ENCODE results near the gene MARK2.
"Not testable (repeated sequence)": the region's sequence is repeated elsewhere in the genome, so short reads cannot be mapped to it uniquely, and the experiment has no call there.

MARK2 gene

GRCh38 chr11:63804259-63804658, 34.7 kb upstream of the MARK2 start:
- TF ChIP-seq CTCF (IDR thresholded peaks at IDR 0.05; ENCODE audit: low read depth, low read length) = no peak
- H3K4me3 ChIP-seq (ENCODE audit: low read depth, low read length) = no peak overlapping the region

- TF ChIP-seq CTCF (IDR thresholded peaks at IDR 0.05; ENCODE audit: low read depth, low read length) = no peak
These were observed 33.0 kb upstream of the MARK2 start for GRCh38 chr11:63805844-63806415.

GRCh38 chr11:63810383-63810782, 28.5 kb upstream of the MARK2 start:
- not testable (repeated sequence) for H3K4me3 ChIP-seq (ENCODE audit: low read depth, low read length)

More at GRCh38 chr11:63805844-63806415, 33.0 kb upstream of the MARK2 start:
- H3K4me3 ChIP-seq (ENCODE audit: low read depth, low read length) = no peak overlapping the region

DNA sequence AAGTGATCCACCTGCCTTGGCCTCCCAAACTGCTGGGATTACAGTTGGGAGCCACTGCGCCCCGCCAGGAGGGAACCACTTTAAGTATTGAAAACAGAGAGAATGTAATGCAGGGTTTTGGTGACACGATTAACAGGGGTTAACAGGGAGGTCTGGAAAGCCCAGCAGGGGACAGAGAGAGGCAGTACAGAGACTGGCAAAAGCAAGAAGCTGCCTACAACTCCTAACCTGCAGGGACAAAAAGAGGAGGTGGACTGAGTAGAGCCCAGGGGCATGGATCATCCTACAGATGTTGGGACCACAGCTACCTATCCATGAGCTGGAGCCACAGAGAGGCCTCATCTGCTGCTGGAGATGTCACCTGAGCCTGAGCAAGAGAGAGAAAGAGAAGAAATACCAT, 27.4 kb upstream of the MARK2 start:
- H3K4me3 ChIP-seq (ENCODE audit: low read depth, low read length) = no peak overlapping the region
- TF ChIP-seq CTCF (IDR thresholded peaks at IDR 0.05; ENCODE audit: low read depth, low read length) = no peak

GRCh38 chr11:63813035-63813562, 25.8 kb upstream of the MARK2 start, which contains the start of gene SPINDOC:
SPINDOC (plus strand) TSS chr11:63813456; CDS start chr11:63813687, 231 bp downstream.
- TF ChIP-seq CTCF (IDR thresholded peaks at IDR 0.05; ENCODE audit: low read depth, low read length) = no peak

GRCh38 chr11:63813563-63814382, 25.1 kb upstream of the MARK2 start:
- no peak for TF ChIP-seq CTCF (IDR thresholded peaks at IDR 0.05; ENCODE audit: low read depth, low read length)
- peak overlapping the region; percentile 91 for H3K4me3 ChIP-seq (ENCODE audit: low read depth, low read length)

More at GRCh38 chr11:63813035-63813562, 25.8 kb upstream of the MARK2 start, which contains the start of gene SPINDOC:
- H3K4me3 ChIP-seq (ENCODE audit: low read depth, low read length) = peak within 1 kb of the TSS; percentile 91

DNA sequence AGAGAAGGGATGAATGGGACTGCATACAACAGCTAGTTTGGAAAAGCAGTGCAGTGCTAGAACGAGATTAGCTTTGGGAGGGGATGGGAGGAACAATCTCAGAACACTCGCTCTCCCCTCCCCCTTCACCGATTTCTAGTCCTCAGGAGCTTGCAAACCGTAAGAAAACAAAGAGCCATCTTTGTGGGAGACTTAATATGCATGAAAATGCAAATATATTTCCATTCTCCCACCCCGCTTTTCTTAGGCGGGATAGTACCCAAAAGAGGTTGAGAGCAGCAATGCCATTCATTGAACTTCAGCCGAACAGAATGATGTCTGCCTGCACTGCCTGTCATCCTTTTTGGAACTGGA, 24.6 kb upstream of the MARK2 start:
- H3K4me3 ChIP-seq (ENCODE audit: low read depth, low read length) = peak overlapping the region; percentile 91
- no peak for TF ChIP-seq CTCF (IDR thresholded peaks at IDR 0.05; ENCODE audit: low read depth, low read length)
